GM23248 (cell line): ENCODE measurements around the gene TIGD1. TPM values are rescaled to one million over a fixed set of nuclear protein-coding genes. Genes with fewer than 3 reads are reported as not detected.

ENCODE experiments used
- DNase-seq: peaks from one replicate; pipeline ENCODE4 v3.0.0-alpha.2; 2015
- H2AFZ ChIP-seq: fragments of 200-600 bp; sonication (generic); 2 replicates; pipeline ENCODE4 v1.6.1; 2016; ENCODE audit warnings: antibody characterized with exemption
- H3F3A ChIP-seq: fragments of 200-600 bp; sonication (generic); 2 replicates; pipeline ENCODE4 v1.6.1; 2016; ENCODE audit warnings: mild to moderate bottlenecking, antibody characterized with exemption, mixed run types; ENCODE audit not compliant: insufficient read depth
- H3K27ac ChIP-seq: fragments of 200-600 bp; sonication (generic); 2 replicates; pipeline ENCODE4 v1.5.1; 2016; ENCODE audit warnings: mild to moderate bottlenecking
- H3K27me3 ChIP-seq: fragments of 200-600 bp; sonication (generic); replicated peaks from 2 replicates; pipeline ENCODE4 v1.6.1; 2016; ENCODE audit warnings: mild to moderate bottlenecking; ENCODE audit not compliant: insufficient read depth
- H3K36me3 ChIP-seq: fragments of 200-600 bp; sonication (generic); 2 replicates; pipeline ENCODE4 v1.6.1; 2016; ENCODE audit warnings: low read depth, mild to moderate bottlenecking
- H3K4me1 ChIP-seq: fragments of 200-600 bp; sonication (generic); 2 replicates; pipeline ENCODE4 v1.6.1; 2016; ENCODE audit warnings: mild to moderate bottlenecking; ENCODE audit not compliant: insufficient read depth
- H3K4me2 ChIP-seq: fragments of 200-600 bp; sonication (generic); one replicate; pipeline ENCODE4 v1.6.1; 2016; ENCODE audit warnings: mild to moderate bottlenecking; ENCODE audit not compliant: unreplicated experiment
- H3K4me3 ChIP-seq: fragments of 200-600 bp; sonication (generic); 2 replicates; pipeline ENCODE4 v1.5.1; 2016; ENCODE audit warnings: mild to moderate bottlenecking
- H3K79me2 ChIP-seq: fragments of 200-600 bp; sonication (generic); 2 replicates; pipeline ENCODE4 v1.6.1; 2016; ENCODE audit warnings: mild to moderate bottlenecking; ENCODE audit not compliant: insufficient read depth
- H3K9ac ChIP-seq: fragments of 200-600 bp; sonication (generic); 2 replicates; pipeline ENCODE4 v1.6.1; 2016; ENCODE audit warnings: mild to moderate bottlenecking
- H3K9me2 ChIP-seq: fragments of 200-600 bp; sonication (generic); 2 replicates; pipeline ENCODE4 v1.6.1; 2016; ENCODE audit warnings: mixed run types, mild to moderate bottlenecking, moderate library complexity; ENCODE audit not compliant: insufficient read depth
- H3K9me3 ChIP-seq: fragments of 200-600 bp; sonication (generic); one replicate; pipeline ENCODE4 v1.6.1; 2017; ENCODE audit warnings: low read depth
- H4K20me1 ChIP-seq: fragments of 200-600 bp; sonication (generic); 2 replicates; pipeline ENCODE4 v1.6.0; 2016; ENCODE audit not compliant: insufficient read depth
- EZH2 ChIP-seq: fragments of 200-600 bp; sonication (generic); IDR thresholded peaks from 2 replicates; pipeline ENCODE4 v1.6.1; 2018; ENCODE audit warnings: antibody characterized with exemption, mild to moderate bottlenecking; ENCODE audit not compliant: insufficient read depth, poor library complexity, severe bottlenecking
- EZH2phosphoT487 ChIP-seq: fragments of 200-600 bp; sonication (generic); IDR thresholded peaks from 2 replicates; pipeline ENCODE4 v1.6.1; 2018; ENCODE audit warnings: antibody characterized with exemption, moderate library complexity, mild to moderate bottlenecking, low read depth; ENCODE audit not compliant: insufficient read depth
- WGBS, 2 experiments: methylation state at CpG; one replicate each; pipeline ENCODE4 v1.1.6; 2015 to 2017; ENCODE audit warnings: low lambda C conversion rate in 2 of 2, low coverage in 1 of 2; ENCODE audit errors: missing lambda C conversion rate in 2 of 2; 5-methylcytosine and 5-hydroxymethylcytosine counted together
- in situ Hi-C: fragments of 300-500 bp; cut with MboI; formaldehyde crosslinking; loops from 2 replicates; pipeline ENCODE4 v1.15.0; 2020
- polyA plus RNA-seq: library from polyadenylated mRNA; unstranded; fragments of >200 nt; fragmentation: Nextera tagmentation; extraction: Ambion mirVana; gene quantifications from 2 replicates; pipeline ENCODE4 v1.2.1, GENCODE V29; 2016
- total RNA-seq: library from RNA; depleted of rRNA; stranded (reverse); fragments of >200 nt; shearing (Covaris generic); gene quantifications from 2 replicates; pipeline ENCODE4 v1.2.3, GENCODE V29; 2014

Gene TIGD1
- total and polyA plus RNA-seq, 2 experiments from 2014 or later = 3.6 to 4.3 TPM

DNA sequence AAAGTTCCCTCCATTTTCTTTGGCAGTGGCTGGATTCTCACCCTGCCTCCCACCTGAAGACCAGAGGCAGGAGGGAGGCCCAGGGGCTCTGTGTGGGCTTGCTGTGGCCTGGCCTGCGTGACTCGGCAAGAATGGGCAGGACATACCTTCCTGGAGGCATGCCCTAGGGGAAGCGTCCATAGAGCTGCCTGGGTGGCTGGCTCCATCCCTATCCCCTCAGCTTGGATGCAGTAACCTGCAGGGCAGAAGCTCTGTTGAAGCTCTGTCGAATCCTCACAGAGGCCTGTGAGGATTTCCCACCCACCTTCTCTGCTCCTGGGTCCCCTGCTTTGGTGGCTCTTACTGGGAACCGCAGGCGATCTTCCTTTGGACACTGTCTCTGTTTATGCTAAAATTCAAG, 31.5 kb downstream of the TIGD1 start:
- in situ Hi-C loops = no loop called here
- no peaks in the 10 kb centered on the region for H3K9me2 ChIP-seq
- no peaks in the 10 kb centered on the region for H3F3A ChIP-seq
- H3K36me3 ChIP-seq = no peaks in the 10 kb centered on the region
- no peak for DNase-seq
- H3K27ac ChIP-seq = no peak overlapping the region
- no peak for TF ChIP-seq EZH2
- TF ChIP-seq EZH2phosphoT487 = no peak
- no peaks in the 10 kb centered on the region for H4K20me1 ChIP-seq
- H3K4me3 ChIP-seq = no peak overlapping the region
- H3K79me2 ChIP-seq = no peaks in the 10 kb centered on the region
- H3K9ac ChIP-seq = no peak overlapping the region
- WGBS, 2 experiments = 38 to 42% methylated on average over 6 of the region's 6 CpGs
- H3K4me1 ChIP-seq = no peaks in the 10 kb centered on the region
- no peak overlapping the region for H2AFZ ChIP-seq
- H3K9me3 ChIP-seq = no peaks in the 10 kb centered on the region
- H3K4me2 ChIP-seq = no peak overlapping the region
- H3K27me3 ChIP-seq = peaks cover 60% of the 10 kb centered on the region

DNA sequence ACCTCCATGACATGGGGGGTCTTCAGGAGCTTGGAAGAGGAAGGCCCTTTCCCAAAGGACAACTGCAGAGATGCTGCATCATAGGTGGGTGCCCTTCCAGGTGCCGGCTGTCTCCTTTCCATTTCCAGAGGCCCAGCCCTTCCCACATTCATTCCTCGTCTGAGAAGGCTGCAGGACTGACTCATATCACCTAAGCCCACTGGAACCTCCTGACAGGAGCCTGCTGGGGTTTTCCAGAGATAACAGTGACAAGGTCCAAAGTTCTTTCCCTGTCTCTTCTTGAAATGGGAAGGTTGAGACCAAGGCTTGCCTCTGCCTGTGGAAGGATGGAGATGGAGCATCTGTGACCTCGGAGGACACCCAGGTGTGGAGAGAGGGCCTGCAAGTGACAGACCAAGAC, 33.8 kb downstream of the TIGD1 start:
- Histone ChIP-seq H3K9me2 (no peaks in the 10 kb centered on the region), H3K9ac (no peak overlapping the region), H3K9me3 (no peaks in the 10 kb centered on the region), H3K27ac (no peak overlapping the region), H4K20me1 (no peaks in the 10 kb centered on the region), H3K4me1 (no peaks in the 10 kb centered on the region), H3K79me2 (no peaks in the 10 kb centered on the region), H3K4me2 (no peak overlapping the region), H3K4me3 (no peak overlapping the region), H3K27me3 (peaks cover 56% of the 10 kb centered on the region), H3F3A (no peaks in the 10 kb centered on the region), H2AFZ (no peak overlapping the region), H3K36me3 (no peaks in the 10 kb centered on the region)
- no peak for TF ChIP-seq EZH2phosphoT487
- no peak for TF ChIP-seq EZH2
- 74 to 77% methylated on average over 3 of the region's 3 CpGs for WGBS, 2 experiments
- in situ Hi-C loops = no loop called here
- no peak for DNase-seq

DNA sequence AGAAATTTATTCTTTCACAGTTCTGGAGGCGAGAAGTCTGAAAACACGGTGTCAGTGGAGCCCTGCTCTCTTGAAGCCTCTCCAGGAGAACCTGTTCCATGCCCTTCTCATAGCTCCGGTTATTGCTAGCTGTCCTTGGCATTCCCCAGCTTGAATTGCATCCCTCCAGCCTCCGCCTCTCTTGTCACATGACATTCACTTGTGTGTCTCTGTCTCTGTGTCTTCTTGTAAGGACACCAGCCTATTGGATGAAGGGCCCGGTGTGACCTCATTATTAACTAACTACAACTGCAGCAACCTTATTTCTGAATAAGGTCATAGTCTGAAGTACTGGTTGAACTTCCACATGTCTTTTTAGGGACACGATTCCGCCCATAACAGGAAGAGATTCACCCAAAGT, 34.7 kb downstream of the TIGD1 start:
- H3K9ac ChIP-seq = no peak overlapping the region
- no peak for DNase-seq
- H4K20me1 ChIP-seq = no peaks in the 10 kb centered on the region
- H3K4me2 ChIP-seq = no peak overlapping the region
- no peak for TF ChIP-seq EZH2phosphoT487
- H3K27ac ChIP-seq = no peak overlapping the region
- 57 to 72% methylated on average over 7 of the region's 7 CpGs for WGBS, 2 experiments
- H3K9me3 ChIP-seq = no peaks in the 10 kb centered on the region
- H3K4me3 ChIP-seq = no peak overlapping the region
- peaks cover 48% of the 10 kb centered on the region for H3K27me3 ChIP-seq
- no peaks in the 10 kb centered on the region for H3F3A ChIP-seq
- no peaks in the 10 kb centered on the region for H3K9me2 ChIP-seq
- no peaks in the 10 kb centered on the region for H3K4me1 ChIP-seq
- no peak overlapping the region for H2AFZ ChIP-seq
- no peaks in the 10 kb centered on the region for H3K79me2 ChIP-seq
- in situ Hi-C loops = no loop called here
- H3K36me3 ChIP-seq = no peaks in the 10 kb centered on the region

DNA sequence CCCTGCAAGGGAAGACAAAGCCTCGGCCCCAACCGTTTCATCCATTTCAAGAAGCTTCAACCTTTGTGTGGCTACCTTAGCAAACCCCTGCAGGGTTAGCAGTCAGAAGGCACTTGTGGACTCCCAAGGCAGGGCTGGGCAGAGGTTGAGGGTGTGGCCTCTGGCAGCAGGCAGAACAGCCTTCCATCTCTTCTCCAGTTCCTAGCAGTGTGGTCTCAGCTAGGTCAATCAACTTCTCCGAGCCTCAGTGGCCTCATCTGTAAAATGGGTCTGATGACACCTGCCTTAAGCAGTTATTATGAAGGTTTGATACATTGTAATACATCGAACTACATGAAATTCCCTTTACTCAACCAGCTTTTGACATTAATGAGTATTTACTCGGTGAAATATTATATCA, 37.0 kb downstream of the TIGD1 start:
- TF ChIP-seq EZH2phosphoT487 (no peak), EZH2 (no peak)
- H3K9me2 ChIP-seq = no peaks in the 10 kb centered on the region
- no peaks in the 10 kb centered on the region for H4K20me1 ChIP-seq
- no peaks in the 10 kb centered on the region for H3K79me2 ChIP-seq
- H3K9ac ChIP-seq = no peak overlapping the region
- 50 to 53% methylated on average over 5 of the region's 5 CpGs for WGBS, 2 experiments
- in situ Hi-C loops = no loop called here
- H2AFZ ChIP-seq = no peak overlapping the region
- no peak overlapping the region for H3K4me2 ChIP-seq
- no peaks in the 10 kb centered on the region for H3K9me3 ChIP-seq
- H3K27me3 ChIP-seq = peaks cover 29% of the 10 kb centered on the region; the same call in 1 of the 2 replicates
- DNase-seq = no peak
- no peak overlapping the region for H3K4me3 ChIP-seq
- no peak overlapping the region for H3K27ac ChIP-seq
- H3F3A ChIP-seq = no peaks in the 10 kb centered on the region
- no peaks in the 10 kb centered on the region for H3K36me3 ChIP-seq
- no peaks in the 10 kb centered on the region for H3K4me1 ChIP-seq

DNA sequence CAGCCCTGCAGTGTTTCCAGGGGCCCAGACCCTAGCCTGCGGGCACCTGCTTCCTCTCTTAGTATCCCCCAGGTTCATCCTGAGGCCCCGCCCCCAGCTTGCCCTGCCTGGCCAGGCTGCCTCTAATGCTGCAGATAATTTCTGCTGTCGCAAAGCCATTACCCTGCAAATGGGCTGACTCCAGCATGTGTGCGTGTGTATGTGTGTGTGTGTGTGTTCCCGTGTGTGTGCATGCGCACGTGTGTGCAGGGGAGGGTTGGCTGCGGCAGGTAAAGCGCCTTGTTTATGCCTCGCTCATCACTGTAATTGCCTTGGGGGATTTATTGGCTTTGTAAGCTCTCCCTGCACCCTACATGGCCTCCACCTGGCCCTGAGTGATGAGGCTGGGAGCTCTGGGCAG, 37.8 kb downstream of the TIGD1 start:
- no peaks in the 10 kb centered on the region for H3K9me2 ChIP-seq
- no peak overlapping the region for H3K27ac ChIP-seq
- H3K36me3 ChIP-seq = no peaks in the 10 kb centered on the region
- H3K27me3 ChIP-seq = peaks cover 21% of the 10 kb centered on the region; the same call in 1 of the 2 replicates
- no peak overlapping the region for H3K4me3 ChIP-seq
- H3K79me2 ChIP-seq = no peaks in the 10 kb centered on the region
- no peaks in the 10 kb centered on the region for H4K20me1 ChIP-seq
- H2AFZ ChIP-seq = no peak overlapping the region
- in situ Hi-C loops = no loop called here
- no peak overlapping the region for H3K4me2 ChIP-seq
- DNase-seq = no peak
- no peaks in the 10 kb centered on the region for H3F3A ChIP-seq
- no peak for TF ChIP-seq EZH2phosphoT487
- no peak for TF ChIP-seq EZH2
- 65 to 74% methylated on average over 10 of the region's 10 CpGs for WGBS, 2 experiments
- no peak overlapping the region for H3K9ac ChIP-seq
- no peaks in the 10 kb centered on the region for H3K9me3 ChIP-seq
- H3K4me1 ChIP-seq = no peaks in the 10 kb centered on the region
